ENCODE results near the gene MRPL49.
"Not testable (repeated sequence)": the region's sequence is repeated elsewhere in the genome, so short reads cannot be mapped to it uniquely, and the experiment has no call there.

Gene MRPL49

GRCh38 chr11:65118891-65119669 is 3.0 kb upstream of the MRPL49 start:
- not testable (repeated sequence) for DNase-seq

DNA sequence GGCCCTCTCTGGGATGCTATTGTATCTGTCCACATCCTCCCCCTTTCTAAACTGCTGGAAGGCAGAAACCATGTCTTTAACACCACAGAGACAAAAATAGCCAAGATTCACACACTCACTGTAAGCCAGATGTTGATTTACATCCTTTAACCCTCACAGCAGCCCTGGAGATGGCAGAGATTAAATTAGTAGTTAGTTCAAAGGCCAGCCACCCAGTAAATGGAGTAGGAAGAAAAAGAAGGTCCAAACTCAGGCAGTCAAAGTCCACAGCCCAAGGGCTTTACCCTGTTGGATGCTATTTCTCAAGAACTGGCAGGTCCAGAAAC is 2.5 kb upstream of the MRPL49 start:
- no peak for DNase-seq

DNA sequence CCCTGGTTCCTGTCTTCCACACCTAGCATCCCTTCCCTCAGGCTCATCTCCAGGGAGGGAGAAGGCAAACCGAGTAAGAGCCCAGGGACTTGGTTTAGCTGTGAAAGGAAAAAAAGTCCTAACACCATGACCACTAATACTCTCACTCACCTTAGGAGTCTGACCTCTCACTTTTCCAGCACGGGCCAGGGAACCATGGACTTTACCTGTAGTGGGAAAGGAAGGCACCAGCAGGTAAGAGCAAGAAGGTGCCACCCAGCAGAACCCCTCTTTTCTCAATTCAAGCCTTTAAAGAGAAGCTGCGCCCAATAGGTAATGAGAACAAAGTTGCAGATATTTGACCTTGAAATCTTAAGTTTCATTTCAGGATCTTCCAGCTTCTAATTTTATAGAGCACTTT is 1.3 kb upstream of the MRPL49 start:
- DNase-seq = no peak

GRCh38 chr11:65121447-65121864 is 665 bp upstream of the MRPL49 start:
- DNase-seq = peak in 1 of 2 donors; percentile 42

- DNase-seq = no peak
Observed at GRCh38 chr11:65124480-65125196, 2.5 kb downstream of the MRPL49 start.

GRCh38 chr11:65125197-65126056 is 3.3 kb downstream of the MRPL49 start:
- DNase-seq = no peak

- DNase-seq = no peak
Observed at GRCh38 chr11:65126624-65127274, 4.6 kb downstream of the MRPL49 start.

DNA sequence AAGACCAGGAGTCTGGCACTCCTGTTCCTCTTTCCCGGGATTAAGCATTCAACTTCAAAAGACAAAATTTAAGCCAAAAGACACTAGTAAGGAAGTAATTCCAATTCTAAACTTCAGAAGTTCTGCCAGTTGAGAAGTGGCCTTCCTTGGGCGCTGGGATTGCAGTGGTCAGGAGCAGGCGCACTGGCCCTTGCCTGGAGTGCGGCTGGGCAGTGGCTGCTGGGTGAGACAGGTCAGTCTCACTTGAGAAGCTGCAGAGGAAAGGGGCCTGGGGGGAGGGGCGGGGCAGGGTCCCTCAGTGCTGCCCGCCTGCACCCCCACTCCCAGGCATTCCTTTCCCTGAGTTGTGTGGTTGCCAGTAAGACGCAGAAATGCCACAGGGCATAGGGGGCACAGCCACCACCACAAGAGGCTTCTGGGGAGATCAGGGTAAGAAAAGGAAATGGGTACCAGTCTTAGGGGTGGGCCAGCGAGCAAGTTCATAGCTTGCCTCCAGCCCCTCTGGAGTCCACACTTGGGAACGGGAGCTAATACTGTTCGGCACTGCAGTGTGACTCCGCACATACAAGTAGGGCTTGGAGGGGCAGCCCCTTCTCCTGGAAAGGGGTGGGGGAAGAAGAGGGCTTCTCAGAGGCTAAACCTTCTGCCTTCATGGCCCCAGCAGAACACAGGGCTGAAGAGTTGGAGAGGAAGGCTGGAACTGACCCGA is 5.5 kb downstream of the MRPL49 start:
- no peak for DNase-seq

DNA sequence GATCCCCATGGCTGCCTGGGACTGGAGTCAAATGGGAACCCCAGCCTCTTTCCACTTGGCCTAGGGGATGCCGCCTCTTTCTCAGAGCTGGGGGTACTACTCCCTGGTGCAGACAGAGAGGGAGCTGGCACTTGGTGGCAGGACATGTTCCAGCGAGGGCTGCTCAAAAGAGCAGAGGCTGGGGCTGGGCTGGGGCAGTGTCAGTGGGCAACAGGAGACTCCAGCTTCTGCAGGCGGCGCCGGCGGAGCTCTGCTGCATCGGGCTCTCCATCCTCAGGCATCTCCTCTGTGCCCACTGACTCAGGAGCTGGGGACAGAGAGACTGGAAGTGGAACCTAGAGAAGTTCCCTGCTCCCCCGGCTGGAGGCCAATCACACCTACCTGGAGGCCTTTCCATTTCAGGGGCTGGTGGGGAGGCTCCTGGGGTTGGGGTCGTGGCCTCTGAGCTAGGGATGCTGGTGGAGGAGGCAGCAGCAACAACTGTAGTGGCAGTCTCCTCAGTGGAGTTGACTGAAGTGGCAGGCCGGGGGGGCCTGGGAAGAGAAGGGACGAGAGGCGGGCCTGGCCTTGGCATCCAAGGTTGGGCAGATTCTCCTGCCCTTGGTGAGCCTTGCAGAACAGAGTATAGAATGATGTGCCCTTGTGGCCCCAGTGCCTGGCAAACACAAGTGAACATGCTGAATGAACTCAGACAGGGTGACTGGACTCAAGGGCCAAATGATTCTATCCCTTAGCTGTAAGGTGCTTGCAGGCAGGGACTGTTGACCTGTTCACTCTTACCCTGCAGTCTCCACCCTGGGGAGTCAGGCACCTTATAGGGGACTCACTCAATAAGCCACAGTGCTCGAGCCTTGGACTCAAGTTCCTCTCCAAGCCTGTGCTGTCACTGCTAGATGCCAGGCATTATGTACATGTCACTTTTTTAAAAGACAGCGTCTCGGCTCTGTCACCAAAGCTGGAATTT is 6.3 kb downstream of the MRPL49 start:
- DNase-seq = no peak

DNA sequence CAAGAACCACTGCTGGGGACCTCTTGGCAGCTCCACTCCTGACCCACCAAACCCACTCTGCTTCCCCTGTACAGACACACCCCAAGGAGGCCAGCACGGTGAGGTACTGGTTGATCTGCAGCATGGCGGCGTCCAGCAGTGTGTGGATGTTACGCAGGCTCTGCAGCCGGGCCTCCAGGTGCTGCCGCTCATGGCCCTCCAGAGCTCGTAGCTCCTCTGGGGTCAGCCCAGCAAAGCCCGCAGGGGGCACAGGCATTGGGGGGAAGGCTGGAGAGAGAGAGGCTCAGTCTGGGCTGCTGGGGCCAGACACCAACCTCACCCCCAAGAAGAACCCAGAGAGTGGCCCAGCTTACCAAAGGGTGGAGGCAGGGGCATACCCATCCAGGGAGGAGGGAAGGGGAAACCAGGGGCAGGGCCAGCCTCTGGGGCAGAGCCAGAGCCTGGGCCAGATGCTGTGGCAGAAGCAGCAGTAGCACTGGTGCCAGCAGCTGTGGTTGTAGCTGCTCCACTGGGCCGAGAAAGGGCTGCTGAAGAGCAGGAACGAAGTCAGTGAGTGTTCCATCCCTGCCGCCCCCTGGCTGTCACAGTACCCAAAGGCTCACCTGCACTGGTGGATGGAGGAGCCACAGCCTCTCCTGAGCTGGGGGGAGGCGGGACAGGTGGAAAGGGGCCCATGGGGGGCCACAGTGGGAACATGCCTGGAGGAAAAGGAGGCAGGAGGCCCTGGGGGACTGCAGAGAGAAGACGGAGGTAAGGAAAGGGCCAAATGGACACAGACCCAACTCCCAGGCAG is 7.7 kb downstream of the MRPL49 start:
- DNase-seq = no peak

DNA sequence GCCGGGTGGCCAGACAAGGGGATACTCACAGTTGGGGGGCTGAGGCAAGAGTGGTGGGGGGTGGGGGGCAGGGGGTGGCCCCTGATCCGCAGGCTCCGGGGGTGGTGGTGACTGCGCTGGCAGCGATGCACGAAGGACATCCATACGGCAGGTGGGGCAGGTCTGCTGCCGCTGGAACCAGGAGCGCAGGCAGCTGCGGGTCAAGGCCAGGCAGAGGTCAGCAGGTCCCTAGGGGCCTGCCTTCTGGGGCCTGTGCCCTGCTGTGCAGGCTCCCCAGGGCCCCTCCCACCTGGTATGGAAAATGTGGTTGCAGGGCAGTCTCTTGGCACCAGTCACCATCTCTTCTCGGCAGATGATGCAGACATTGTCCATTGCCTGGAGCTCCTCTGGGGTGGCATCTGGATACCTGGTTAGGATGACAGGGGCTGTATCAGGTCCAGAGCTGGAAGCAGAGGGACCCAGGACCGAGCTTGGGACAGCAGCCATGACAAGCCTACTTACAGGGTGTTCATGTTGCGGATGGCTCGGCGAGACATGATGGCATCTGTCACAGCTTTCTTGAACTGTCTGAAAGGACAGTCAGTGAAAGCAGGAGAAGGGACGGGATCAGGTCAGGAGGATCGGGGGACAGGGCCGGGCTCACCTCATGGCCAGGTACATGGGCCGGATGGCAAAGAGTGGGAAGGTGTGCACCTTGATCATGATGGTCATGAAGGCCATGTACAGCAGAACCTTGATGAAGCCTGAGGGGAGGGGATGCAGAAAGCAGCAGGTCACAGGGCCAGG is 8.7 kb downstream of the MRPL49 start:
- DNase-seq = no peak

- no peak for DNase-seq
Observed at GRCh38 chr11:65131417-65131776, 9.3 kb downstream of the MRPL49 start.

DNA sequence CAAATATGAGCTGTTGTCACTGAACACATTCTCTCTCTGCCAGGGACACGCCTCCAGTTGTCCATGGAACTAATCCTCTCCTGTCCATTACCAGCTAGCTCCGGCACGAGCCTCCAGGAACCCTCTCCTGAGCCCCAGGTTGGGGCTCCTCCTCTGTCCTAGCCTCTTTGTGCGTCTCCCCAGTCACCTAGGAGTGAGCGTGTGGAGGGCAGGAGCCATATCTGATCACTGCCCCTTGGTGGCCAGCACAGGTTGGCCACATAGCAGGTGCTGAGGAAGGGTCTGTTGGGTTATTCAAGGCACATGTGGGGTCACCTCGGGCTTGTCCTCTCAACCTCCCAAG is 9.7 kb downstream of the MRPL49 start:
- no peak for DNase-seq

DNA sequence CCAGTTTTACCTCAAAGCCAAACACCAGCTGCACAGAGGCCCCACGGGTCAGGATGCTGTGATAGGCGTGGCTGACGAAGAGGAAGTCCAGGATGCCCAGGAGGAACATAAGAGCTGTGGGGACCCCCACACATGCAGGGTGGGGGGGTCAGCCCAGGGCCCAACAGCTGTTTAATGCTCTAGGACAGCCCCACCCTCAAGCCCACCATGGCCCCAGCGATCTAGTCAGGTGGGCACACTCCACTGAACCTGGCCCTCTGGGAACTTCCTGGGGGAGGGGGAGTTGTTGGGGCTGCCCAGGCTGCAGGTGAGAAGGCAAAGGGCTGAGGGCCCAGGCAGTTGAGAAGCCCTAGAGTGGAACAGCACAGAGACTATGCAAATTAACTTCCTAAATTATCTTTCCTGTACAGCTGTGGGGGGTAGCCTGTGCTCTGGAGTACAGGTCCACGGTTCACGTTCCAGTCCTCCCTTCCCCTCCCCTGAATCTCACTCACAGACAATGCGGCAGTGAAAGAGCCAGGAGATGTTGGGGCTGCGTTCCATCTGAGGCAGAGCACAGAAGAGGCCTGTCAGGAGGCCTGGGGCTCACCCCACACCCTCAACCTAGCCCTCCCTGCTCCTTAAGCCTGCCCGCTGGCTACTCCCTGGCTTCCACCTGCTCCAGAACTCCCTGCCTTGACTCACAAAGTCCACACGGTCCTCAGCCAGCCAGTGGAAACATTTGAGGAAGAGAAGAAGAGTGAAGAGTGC is 10.3 kb downstream of the MRPL49 start:
- DNase-seq = no peak

GRCh38 chr11:65132988-65133700 is 11.0 kb downstream of the MRPL49 start:
- peak; percentile 68 to 79 for DNase-seq

GRCh38 chr11:65133724-65134123 is 11.6 kb downstream of the MRPL49 start:
- peak in 1 of 2 donors; percentile 28 for DNase-seq

DNA sequence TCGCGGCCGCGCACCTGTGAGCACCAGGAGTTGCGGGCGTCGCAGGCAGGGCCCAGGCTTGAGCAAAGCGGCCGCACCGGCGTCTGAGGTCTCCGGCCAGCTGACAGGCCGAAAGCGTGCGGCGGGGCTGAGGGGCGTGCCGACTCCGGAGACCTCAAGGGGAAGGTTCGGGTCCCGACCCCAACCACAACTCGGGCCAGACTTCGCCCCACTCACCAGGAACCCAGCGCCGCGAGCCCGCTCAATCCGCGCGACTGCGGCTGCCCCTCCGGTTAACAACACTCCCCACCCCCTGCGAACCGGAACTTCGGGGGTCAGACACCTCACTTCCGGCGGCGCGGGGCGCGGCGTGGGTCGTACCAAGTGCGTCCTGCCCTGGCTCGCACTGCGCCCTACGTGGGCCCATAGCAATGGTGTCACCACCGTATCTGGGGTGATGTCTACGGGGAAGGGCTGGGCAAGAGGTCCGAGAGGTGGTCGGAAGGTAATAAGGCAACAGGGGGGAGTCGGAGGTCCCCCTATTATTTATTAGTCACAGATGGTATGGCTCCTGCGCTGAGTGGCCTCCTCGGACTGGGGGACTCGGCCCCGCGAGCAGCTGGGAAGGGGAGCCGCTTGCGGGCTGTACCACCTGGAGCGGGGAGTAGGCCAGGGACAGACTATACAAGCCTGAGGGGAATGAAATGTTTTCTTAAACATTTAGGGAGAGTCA is 12.3 kb downstream of the MRPL49 start, which contains the start of gene SYVN1:
Gene SYVN1 (minus strand): TSS at position 280 of the 712 bp plus-strand sequence. CDS start 918 bp downstream, outside the sequence.
- peak; percentile 92 to 94 for DNase-seq
